Brain microvascular endothelial cell (primary cell): ENCODE data around the gene SP110.

Source experiments
- DNase-seq: peaks from one replicate; pipeline ENCODE4 v3.0.0-alpha.2; 2020
- H3K27ac ChIP-seq: fragments of 250-450 bp; sonication (Bioruptor Pico); 2 replicates; pipeline ENCODE4 v1.5.1; 2020; ENCODE audit warnings: mild to moderate bottlenecking, moderate library complexity
- H3K27me3 ChIP-seq: fragments of 250-450 bp; sonication (Bioruptor Pico); replicated peaks from 2 replicates; pipeline ENCODE4 v1.5.1; 2020; ENCODE audit warnings: mild to moderate bottlenecking
- H3K36me3 ChIP-seq: fragments of 250-450 bp; sonication (Bioruptor Pico); replicated peaks from 2 replicates; pipeline ENCODE4 v1.5.1; 2020; ENCODE audit warnings: mild to moderate bottlenecking
- H3K4me3 ChIP-seq: 2 replicates; pipeline ENCODE4 v1.5.1; 2011; ENCODE audit warnings: low read depth, mild to moderate bottlenecking, control low read depth, low read length, moderate library complexity
- in situ Hi-C: cut with HindIII; loops from 2 replicates; pipeline ENCODE4 v1.10.0; 2017; ENCODE audit warnings: low sequenced_read_pairs, low pct_ligation_motif_present
- TF ChIP-seq, protein P1 (sequence below): IDR thresholded peaks from 2 replicates; pipeline ENCODE4 v1.5.1; 2011; ENCODE audit warnings: low read depth, mild to moderate bottlenecking, moderate library complexity, low read length, control low read depth, inconsistent platforms; ENCODE audit errors: missing control alignments

Gene SP110

DNA sequence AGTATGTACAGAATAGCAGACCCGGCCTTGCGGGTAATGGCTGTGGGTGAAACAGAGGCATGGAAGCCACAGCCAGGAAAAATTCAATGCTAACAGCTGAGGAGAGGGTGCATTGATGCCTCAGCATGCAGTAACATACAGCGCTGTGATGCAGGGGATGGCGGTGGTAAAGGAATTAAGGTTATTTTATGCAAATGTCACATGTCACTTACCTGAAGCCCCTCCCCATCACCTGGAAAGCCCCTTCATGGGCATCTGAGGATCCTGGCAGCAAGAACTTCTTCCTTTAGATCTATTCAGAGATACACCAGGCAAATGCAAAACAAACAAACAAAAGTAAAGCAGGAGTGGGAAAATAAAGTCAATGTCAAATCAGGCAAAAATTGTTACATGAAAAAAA lies 1.7 kb upstream of the SP110 start:
- no peak overlapping the region for H3K4me3 ChIP-seq
- peaks cover 1% of the 10 kb centered on the region for H3K36me3 ChIP-seq
- H3K27ac ChIP-seq = no peak overlapping the region
- TF ChIP-seq, protein P1, sequence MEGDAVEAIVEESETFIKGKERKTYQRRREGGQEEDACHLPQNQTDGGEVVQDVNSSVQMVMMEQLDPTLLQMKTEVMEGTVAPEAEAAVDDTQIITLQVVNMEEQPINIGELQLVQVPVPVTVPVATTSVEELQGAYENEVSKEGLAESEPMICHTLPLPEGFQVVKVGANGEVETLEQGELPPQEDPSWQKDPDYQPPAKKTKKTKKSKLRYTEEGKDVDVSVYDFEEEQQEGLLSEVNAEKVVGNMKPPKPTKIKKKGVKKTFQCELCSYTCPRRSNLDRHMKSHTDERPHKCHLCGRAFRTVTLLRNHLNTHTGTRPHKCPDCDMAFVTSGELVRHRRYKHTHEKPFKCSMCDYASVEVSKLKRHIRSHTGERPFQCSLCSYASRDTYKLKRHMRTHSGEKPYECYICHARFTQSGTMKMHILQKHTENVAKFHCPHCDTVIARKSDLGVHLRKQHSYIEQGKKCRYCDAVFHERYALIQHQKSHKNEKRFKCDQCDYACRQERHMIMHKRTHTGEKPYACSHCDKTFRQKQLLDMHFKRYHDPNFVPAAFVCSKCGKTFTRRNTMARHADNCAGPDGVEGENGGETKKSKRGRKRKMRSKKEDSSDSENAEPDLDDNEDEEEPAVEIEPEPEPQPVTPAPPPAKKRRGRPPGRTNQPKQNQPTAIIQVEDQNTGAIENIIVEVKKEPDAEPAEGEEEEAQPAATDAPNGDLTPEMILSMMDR = no peak
- in situ Hi-C loops = no loop called here
- no peak for DNase-seq
- H3K27me3 ChIP-seq = no peaks in the 10 kb centered on the region

DNA sequence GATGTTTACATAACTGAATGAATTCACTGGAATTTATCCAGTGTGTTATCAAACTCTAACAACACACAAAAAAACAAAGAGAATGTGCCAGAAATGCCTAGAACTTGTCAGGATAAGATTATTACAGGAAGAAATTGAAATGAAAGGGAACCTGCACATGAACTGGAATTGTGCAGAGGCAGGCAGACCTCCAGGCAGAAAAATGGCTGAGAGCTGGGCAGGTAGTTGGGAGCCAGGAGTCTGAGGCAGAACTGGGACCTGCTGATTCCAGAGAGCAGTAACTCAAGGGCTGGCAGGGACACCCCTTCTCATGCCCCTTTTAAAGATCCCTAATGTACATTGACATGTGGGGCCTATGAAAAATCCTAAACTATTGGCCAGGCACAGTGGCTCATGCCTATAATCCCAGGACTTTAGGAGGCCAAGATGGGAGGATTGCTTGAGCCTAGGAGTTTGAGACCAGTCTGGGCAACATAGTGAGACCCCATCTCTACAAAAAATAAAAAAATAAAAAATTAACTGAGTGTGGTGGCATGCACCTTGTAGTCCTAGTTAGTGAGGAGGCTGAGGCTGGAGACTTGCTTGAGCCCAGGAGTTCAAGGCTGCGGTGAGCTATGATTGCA lies 674 bp upstream of the SP110 start:
- DNase-seq = no peak
- peak overlapping the region; percentile 81 for H3K4me3 ChIP-seq
- TF ChIP-seq, protein P1 = no peak
- peak overlapping the region; percentile 76 for H3K27ac ChIP-seq
- H3K27me3 ChIP-seq = no peaks in the 10 kb centered on the region
- H3K36me3 ChIP-seq = peaks cover 6% of the 10 kb centered on the region
- in situ Hi-C loops = no loop called here

DNA sequence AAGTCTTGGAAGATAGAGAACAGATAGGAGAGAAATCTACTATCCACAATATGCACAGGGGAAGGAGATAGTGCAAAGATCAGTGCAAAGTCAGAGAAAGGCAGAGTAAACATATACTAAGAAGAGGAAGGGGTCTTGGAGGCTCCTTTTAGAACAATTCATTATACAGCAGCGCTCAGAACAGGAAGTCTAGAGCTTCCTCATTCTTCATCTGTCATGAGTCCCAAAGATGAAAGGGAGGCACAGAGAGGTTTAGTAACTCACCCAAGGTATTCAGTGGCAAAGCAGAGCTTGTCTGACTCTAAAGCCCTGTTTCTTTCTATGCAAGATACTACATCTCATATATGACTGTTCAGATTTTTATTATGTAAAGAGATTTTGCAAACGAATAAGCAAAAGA lies 1.4 kb downstream of the SP110 start:
- Histone ChIP-seq H3K4me3 (peak overlapping the region; percentile 81), H3K36me3 (peaks cover 25% of the 10 kb centered on the region), H3K27ac (no peak overlapping the region), H3K27me3 (no peaks in the 10 kb centered on the region)
- no peak for DNase-seq
- in situ Hi-C loops = no loop called here
- TF ChIP-seq, protein P1 = no peak

DNA sequence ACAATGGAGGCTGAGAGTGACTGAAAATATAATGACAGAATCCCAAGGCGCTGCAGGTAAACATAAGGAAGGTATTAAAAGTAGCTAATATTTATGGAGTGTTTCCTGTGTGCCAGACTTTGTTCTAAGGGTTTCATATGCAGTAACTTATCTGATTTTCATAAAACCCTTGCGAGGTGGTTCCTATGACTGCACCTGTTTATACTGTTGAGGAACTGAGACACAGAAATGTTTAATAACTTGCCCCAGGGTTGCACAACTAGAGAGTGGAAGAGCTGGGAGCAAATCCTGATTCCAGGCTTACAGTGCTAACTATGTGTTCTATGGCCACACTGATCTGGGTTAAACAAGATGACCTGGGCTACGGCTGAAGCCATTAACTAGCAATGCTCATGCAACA lies 2.4 kb downstream of the SP110 start:
- Histone ChIP-seq H3K4me3 (no peak overlapping the region), H3K27ac (no peak overlapping the region)
- in situ Hi-C loops = no loop called here

DNA sequence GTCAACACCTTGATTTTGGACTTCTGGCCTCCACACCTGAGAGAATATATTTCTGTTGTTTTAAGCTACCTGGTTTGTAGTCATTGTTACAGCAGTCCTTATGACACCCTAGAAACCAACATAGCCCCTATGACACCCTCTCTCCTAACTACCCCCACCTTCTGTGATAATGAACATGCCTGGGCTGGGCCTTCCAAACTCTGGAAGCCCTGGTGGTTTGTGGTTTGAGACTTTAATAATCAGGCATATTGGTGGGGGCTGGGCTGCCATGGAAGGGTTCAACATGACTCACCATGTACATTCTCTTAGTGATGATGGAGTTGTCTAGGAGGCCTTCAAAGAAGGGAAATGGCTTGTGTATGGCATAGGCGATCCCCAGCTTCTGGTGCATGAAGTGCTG lies 3.3 kb downstream of the SP110 start:
- H3K27ac ChIP-seq = no peak overlapping the region
- H3K4me3 ChIP-seq = no peak overlapping the region
- TF ChIP-seq, protein P1 = no peak
- DNase-seq = no peak
- no peaks in the 10 kb centered on the region for H3K27me3 ChIP-seq
- in situ Hi-C loops = no loop called here
- peaks cover 41% of the 10 kb centered on the region for H3K36me3 ChIP-seq

More for the DNA sequence above, 2.4 kb downstream of the SP110 start:
- H3K36me3 ChIP-seq = peaks cover 32% of the 10 kb centered on the region
- no peak for DNase-seq
- no peaks in the 10 kb centered on the region for H3K27me3 ChIP-seq
- TF ChIP-seq, protein P1 = no peak
